Skeletal muscle satellite cell (primary cell): ENCODE data around the gene NSRP1.

Source experiments
- H3K27me3 ChIP-seq: 2 replicates; pipeline ENCODE4 v1.7.0; 2013; ENCODE audit warnings: low read length; ENCODE audit not compliant: control insufficient read depth, insufficient read depth
- H3K36me3 ChIP-seq: 2 replicates; pipeline ENCODE4 v1.7.0; 2013; ENCODE audit warnings: mild to moderate bottlenecking, control low read depth, low read length; ENCODE audit not compliant: insufficient read depth
- H3K4me1 ChIP-seq: 2 replicates; pipeline ENCODE4 v1.7.0; 2013; ENCODE audit warnings: low read length; ENCODE audit not compliant: control insufficient read depth, insufficient read depth
- H3K4me2 ChIP-seq: 2 replicates; pipeline ENCODE4 v1.7.0; 2013; ENCODE audit warnings: mild to moderate bottlenecking, low read length
- H3K4me3 ChIP-seq: 2 replicates; pipeline ENCODE4 v1.7.0; 2013; ENCODE audit warnings: low read length
- H3K9ac ChIP-seq: 2 replicates; pipeline ENCODE4 v1.7.0; 2013; ENCODE audit warnings: mild to moderate bottlenecking, low read depth, low read length, moderate library complexity
- H3K9me3 ChIP-seq: replicated peaks from 2 replicates; pipeline ENCODE4 v1.7.0; 2013; ENCODE audit warnings: mild to moderate bottlenecking, control low read depth, low read length

Gene NSRP1

DNA sequence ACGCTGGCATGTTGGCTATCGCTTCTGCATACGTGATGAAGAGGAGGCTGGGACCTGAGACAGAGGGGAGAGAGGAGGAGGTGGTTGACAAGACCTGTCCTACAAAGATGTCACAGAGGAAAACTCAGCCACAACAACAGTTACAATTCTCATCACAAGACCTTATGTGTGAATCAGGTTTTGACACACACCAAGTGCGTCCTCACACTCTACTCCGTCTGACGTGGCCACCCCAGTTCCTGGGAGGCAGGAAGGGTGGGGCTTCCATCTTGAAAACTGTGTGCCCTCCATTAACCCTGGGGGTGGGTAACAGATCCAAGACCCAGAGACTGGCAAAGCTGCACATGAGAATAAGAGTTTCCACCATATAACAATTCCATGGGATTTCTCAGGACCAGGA lies 94.8 kb downstream of the NSRP1 start:
- no peaks in the 10 kb centered on the region for H3K36me3 ChIP-seq
- no peaks in the 10 kb centered on the region for H3K9me3 ChIP-seq
- no peak overlapping the region for H3K4me2 ChIP-seq
- H3K4me1 ChIP-seq = no peaks in the 10 kb centered on the region
- peaks cover 36% of the 10 kb centered on the region for H3K27me3 ChIP-seq
- no peak overlapping the region for H3K4me3 ChIP-seq
- no peak overlapping the region for H3K9ac ChIP-seq

DNA sequence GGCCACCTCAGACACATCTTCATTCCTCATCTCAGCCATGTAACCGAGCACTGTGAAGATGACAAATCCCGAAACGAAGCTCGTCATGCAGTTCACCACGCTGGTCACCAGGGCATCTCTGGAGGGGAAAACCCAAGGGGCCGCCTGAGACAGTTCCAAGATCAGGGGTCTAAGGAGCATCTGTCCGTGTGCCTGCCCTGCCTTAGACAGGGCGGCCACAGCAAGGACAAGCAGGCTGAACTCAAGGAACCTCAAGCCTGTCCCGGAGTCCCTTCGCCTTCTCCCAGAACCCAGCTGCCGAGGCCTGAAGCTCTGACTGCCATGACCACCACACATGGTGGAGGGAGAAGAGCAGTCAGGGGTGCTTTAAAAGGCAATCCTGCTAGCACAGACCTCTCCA lies 96.1 kb downstream of the NSRP1 start:
- Histone ChIP-seq H3K9ac (no peak overlapping the region), H3K4me1 (no peaks in the 10 kb centered on the region), H3K27me3 (peaks cover 37% of the 10 kb centered on the region)

DNA sequence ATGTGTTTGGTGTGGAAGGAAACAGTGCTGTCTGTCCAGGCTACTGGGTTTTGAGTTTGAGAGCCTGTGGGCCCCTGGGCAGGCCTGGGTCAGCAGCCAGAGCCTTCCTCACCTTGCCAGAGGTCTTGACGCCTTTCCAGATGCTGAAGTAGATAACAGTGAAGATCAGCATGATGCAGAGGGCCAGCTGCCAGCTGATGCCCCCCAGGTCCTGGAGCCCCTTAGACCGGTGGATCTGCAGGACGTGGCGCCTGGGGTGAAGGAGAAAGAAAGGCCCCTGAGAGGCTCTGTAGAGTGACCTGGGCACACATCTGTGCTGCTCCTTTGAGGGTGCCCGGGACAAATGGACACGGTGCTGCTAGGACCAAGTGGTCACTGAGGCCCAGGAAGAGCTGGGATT lies 100.4 kb downstream of the NSRP1 start:
- no peak overlapping the region for H3K4me2 ChIP-seq
- H3K9me3 ChIP-seq = no peaks in the 10 kb centered on the region
- H3K27me3 ChIP-seq = peaks cover 43% of the 10 kb centered on the region
- H3K36me3 ChIP-seq = no peaks in the 10 kb centered on the region
- no peaks in the 10 kb centered on the region for H3K4me1 ChIP-seq
- H3K9ac ChIP-seq = no peak overlapping the region
- no peak overlapping the region for H3K4me3 ChIP-seq

More for the DNA sequence above, 96.1 kb downstream of the NSRP1 start:
- H3K4me3 ChIP-seq = no peak overlapping the region
- no peak overlapping the region for H3K4me2 ChIP-seq
- no peaks in the 10 kb centered on the region for H3K36me3 ChIP-seq
- no peaks in the 10 kb centered on the region for H3K9me3 ChIP-seq

DNA sequence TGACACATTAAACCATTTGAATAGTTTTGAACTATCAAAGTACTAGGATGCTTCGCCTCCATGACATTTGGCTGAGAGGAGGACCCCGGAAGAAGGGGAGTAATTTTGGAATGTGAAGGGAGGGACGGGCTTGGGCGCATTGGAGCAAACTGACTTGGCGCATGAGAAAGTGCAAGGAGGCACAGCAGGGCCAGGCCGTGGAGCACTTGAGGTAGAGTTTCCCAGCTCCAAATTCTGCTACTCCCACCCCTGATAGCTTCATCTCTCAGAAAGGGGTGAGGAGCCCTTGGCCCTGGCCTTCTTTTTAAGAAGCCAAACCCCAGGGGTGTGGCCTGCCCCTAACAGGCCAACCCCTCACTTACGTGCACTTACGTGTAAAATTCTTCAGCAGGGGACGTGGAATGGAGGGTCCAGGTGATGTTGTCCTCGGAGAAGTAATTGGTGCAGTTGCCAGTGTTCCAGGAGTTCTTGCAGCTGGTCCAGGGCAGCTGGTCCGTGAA lies 101.2 kb downstream of the NSRP1 start:
- Histone ChIP-seq H3K9me3 (no peaks in the 10 kb centered on the region), H3K4me2 (no peak overlapping the region), H3K9ac (no peak overlapping the region), H3K27me3 (peaks cover 46% of the 10 kb centered on the region), H3K36me3 (no peaks in the 10 kb centered on the region), H3K4me1 (no peaks in the 10 kb centered on the region), H3K4me3 (no peak overlapping the region)

DNA sequence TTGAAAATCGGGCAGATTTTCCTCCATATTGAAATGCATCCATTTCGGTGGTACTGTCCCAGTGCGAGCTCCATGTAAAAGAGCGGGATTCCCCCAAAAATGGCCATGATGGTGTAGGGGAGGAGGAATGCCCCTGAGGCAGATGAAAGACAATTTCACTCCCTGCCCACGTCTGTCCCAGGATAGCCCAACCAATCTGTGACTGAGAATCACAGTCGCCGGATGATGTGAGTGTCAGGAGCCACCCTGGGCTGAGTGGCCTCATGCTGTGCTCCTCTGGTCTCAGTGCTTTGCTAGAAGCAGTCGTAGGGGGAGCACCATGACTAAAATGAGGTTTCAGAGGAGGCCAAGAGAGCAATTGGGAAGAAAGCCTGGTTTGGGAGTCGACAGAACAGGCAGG lies 102.2 kb downstream of the NSRP1 start:
- no peaks in the 10 kb centered on the region for H3K36me3 ChIP-seq
- H3K27me3 ChIP-seq = peaks cover 45% of the 10 kb centered on the region
- H3K4me1 ChIP-seq = no peaks in the 10 kb centered on the region
- no peak overlapping the region for H3K4me3 ChIP-seq
- no peak overlapping the region for H3K4me2 ChIP-seq
- H3K9me3 ChIP-seq = no peaks in the 10 kb centered on the region
- H3K9ac ChIP-seq = no peak overlapping the region

DNA sequence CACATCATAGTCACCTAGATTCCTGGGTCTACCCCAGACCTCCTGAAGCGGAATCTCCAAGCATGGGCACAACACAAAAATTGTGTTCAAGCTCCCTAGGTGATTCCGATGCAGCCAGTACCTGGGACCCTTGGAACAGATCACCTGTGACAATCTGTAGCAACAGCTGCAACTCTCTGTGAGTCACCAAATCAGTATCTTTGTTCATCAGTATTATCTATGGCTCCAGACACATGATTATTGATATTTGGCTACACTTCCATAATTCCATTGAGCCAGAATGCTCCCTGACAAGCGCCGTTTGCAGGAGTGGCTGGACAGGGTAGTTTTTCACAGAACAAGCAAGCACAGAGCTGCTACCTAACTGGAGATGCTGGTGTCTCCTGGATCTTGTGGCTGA lies 102.7 kb downstream of the NSRP1 start:
- Histone ChIP-seq H3K36me3 (no peaks in the 10 kb centered on the region), H3K4me2 (no peak overlapping the region), H3K9me3 (no peaks in the 10 kb centered on the region), H3K4me1 (no peaks in the 10 kb centered on the region), H3K4me3 (no peak overlapping the region), H3K9ac (no peak overlapping the region), H3K27me3 (peaks cover 45% of the 10 kb centered on the region)

DNA sequence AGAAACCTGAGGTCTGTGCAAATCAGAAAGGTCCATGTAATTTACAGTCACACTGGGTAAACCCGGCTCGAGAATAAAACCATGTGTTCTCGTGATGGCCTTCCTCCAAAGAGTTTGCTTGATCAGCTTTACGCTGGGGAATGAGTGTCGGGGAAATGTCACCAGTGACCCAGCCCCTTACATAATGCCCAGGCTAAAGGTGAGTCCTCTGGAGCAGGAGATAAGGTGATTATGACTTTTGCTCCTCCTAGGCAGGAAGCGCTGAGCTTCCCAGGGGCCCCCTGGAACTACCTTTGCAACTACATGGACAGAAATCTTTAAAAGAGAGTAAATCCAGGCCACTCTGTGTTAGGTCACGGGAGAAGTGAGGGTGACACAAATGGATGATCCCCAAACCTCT lies 103.2 kb downstream of the NSRP1 start:
- Histone ChIP-seq H3K4me2 (no peak overlapping the region), H3K4me3 (no peak overlapping the region), H3K4me1 (no peaks in the 10 kb centered on the region), H3K27me3 (peaks cover 50% of the 10 kb centered on the region), H3K9me3 (no peaks in the 10 kb centered on the region), H3K9ac (no peak overlapping the region), H3K36me3 (no peaks in the 10 kb centered on the region)

DNA sequence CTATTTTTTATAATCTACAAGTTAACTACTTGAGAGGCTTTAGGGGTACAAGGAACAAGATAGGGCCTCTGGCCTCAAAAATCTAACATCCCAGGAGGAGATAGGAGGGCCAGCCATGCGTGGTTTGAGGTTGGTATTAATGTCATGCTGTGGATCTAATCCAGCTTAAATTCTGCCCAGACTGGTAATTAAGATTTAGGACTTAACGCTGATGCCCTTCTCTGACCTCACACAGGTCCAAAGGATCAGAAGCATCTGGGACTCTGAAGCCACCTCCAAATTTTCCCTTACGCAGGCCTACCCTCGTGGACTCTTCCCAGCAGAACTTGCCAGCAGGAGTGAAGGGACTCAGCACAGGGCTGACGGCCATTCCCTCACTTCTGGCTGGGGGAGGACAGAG lies 103.8 kb downstream of the NSRP1 start:
- Histone ChIP-seq H3K4me3 (no peak overlapping the region), H3K9ac (no peak overlapping the region), H3K27me3 (peaks cover 55% of the 10 kb centered on the region), H3K36me3 (no peaks in the 10 kb centered on the region), H3K4me1 (no peaks in the 10 kb centered on the region), H3K4me2 (no peak overlapping the region), H3K9me3 (no peaks in the 10 kb centered on the region)

DNA sequence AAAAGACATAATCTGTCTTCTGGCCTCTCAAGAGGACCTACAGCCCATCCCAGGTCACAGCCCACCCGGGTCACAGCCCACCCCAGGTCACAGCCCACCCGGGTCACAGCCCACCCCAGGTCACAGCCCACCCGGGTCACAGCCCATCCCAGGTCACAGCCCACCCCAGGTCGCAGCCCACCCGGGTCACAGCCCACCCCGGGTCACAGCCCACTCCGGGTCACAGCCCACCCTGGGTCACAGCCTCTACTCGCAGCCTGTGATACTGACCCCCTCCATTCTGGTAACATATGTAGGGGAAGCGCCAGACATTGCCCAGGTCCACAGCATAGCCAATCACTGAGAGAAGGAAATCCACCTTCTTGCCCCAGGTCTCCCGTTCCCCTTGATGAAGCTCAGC lies 104.7 kb downstream of the NSRP1 start:
- H3K4me3 ChIP-seq = no peak overlapping the region
- H3K4me2 ChIP-seq = no peak overlapping the region
- peaks cover 64% of the 10 kb centered on the region for H3K27me3 ChIP-seq
- no peak overlapping the region for H3K9ac ChIP-seq
- H3K36me3 ChIP-seq = no peaks in the 10 kb centered on the region
- H3K4me1 ChIP-seq = no peaks in the 10 kb centered on the region
- no peaks in the 10 kb centered on the region for H3K9me3 ChIP-seq

DNA sequence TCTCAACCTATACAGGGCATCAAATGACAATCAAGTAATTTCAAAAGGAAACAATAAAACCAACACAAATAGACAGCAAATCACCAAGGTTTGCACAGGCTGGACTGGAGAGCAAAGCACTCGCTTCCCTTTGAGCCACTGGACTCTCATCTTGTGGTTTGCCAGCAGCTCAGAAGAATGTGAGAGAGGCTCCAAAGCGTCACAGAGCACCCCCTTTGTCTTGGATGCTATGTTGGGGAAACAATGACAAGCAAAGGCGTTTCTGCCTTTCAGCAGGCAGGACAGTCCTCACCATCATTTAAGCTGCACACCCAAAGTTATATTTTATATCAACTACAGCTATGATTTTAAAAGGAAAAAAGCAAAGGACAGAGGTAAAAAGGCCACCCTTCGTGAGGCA lies 105.6 kb downstream of the NSRP1 start:
- Histone ChIP-seq H3K9ac (no peak overlapping the region), H3K4me2 (no peak overlapping the region), H3K36me3 (no peaks in the 10 kb centered on the region), H3K4me3 (no peak overlapping the region), H3K4me1 (no peaks in the 10 kb centered on the region), H3K27me3 (peaks cover 66% of the 10 kb centered on the region), H3K9me3 (no peaks in the 10 kb centered on the region)

DNA sequence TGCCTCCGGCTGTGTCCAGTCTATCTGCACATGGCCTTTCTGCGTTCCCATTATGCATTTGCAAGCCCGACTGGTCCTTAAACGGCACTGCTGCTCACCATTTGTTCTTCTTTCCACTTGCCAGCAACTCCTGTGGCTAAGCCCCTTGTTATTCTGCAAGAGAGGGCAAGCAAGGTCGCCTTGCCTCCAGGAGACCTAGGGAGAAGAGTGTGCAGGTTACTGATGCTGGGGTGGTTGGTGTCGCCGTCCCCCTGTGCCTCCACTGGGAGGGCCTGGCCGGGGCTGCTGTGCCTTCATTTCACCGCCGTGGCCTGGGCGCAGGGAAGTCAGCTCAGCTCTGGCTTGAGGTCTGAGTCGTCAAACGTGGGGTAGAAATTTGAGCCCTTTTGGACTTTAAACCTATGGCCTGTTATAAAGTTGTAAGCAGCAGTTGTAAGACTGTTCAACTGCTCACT lies 106.1 kb downstream of the NSRP1 start:
- Histone ChIP-seq H3K36me3 (no peaks in the 10 kb centered on the region), H3K4me2 (no peak overlapping the region), H3K9ac (no peak overlapping the region), H3K9me3 (no peaks in the 10 kb centered on the region), H3K4me1 (no peaks in the 10 kb centered on the region), H3K4me3 (no peak overlapping the region), H3K27me3 (peaks cover 66% of the 10 kb centered on the region)

DNA sequence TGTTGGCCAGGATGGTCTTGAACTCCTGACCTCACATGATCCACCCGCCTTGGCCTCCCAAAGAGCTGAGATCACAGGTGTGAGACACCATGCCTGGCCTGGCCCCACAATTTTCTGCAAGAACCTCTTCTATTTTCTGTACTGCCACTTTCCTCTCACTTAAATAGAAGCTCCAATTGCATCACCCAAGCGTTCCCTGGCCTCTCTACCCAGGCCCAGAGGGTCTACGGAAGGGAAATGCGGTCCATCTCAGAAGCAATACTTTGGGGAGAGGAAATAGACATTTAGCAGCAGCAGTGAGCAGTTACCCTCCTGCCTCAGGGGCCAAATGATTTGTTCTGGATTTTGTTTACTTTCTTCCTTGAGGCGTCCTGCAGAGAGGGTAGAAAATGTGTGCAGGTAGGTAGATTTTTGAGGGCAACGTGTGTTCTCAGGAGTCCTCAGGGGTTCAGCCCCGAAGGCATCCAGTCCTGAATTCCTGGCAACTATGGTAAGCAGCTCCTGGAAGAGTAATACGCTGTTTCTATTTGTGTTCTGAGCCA lies 107.9 kb downstream of the NSRP1 start:
- Histone ChIP-seq H3K4me3 (no peak overlapping the region), H3K9me3 (no peaks in the 10 kb centered on the region), H3K36me3 (no peaks in the 10 kb centered on the region), H3K4me1 (no peaks in the 10 kb centered on the region), H3K9ac (no peak overlapping the region), H3K27me3 (peaks cover 70% of the 10 kb centered on the region), H3K4me2 (no peak overlapping the region)
